HG03060 (cell line): ENCODE measurements around the gene PLCH2.
"Not testable (repeated sequence)": the region's sequence is repeated elsewhere in the genome, so short reads cannot be mapped to it uniquely, and the experiment has no call there.

ENCODE experiments used
- ATAC-seq: cut with Tn5 transposase; IDR thresholded peaks from one replicate; pipeline ENCODE4 v1.9.1; 2021; ENCODE audit warnings: low read depth, moderate number of reproducible peaks; ENCODE audit not compliant: unreplicated experiment

PLCH2 gene

GRCh38 chr1:2441746-2442145 lies 34.3 kb upstream of the PLCH2 start:
- no peak for ATAC-seq

- ATAC-seq, result no peak
These were observed 33.4 kb upstream of the PLCH2 start for GRCh38 chr1:2442661-2443060.

- ATAC-seq, result no peak
These were observed 32.6 kb upstream of the PLCH2 start for GRCh38 chr1:2443277-2444137.

GRCh38 chr1:2444138-2444591 lies 31.9 kb upstream of the PLCH2 start:
- no peak for ATAC-seq

- ATAC-seq, result no peak
These were observed 30.8 kb upstream of the PLCH2 start for GRCh38 chr1:2445162-2445822.

GRCh38 chr1:2445823-2446215 lies 30.3 kb upstream of the PLCH2 start:
- no peak for ATAC-seq

- ATAC-seq, result no peak
These were observed 29.7 kb upstream of the PLCH2 start for GRCh38 chr1:2446394-2446793.

GRCh38 chr1:2446861-2447260 lies 29.2 kb upstream of the PLCH2 start:
- ATAC-seq, result no peak

GRCh38 chr1:2447276-2448097 lies 28.6 kb upstream of the PLCH2 start:
- no peak for ATAC-seq

- ATAC-seq, result no peak
These were observed 28.0 kb upstream of the PLCH2 start for GRCh38 chr1:2448098-2448445.

GRCh38 chr1:2449636-2450454 lies 26.2 kb upstream of the PLCH2 start:
- ATAC-seq, result no peak

GRCh38 chr1:2451741-2452140 lies 24.3 kb upstream of the PLCH2 start:
- ATAC-seq, result no peak

- ATAC-seq, result no peak
These were observed 23.7 kb upstream of the PLCH2 start for GRCh38 chr1:2452201-2452931.

GRCh38 chr1:2452932-2453315 lies 23.2 kb upstream of the PLCH2 start:
- no peak for ATAC-seq

GRCh38 chr1:2454227-2454626 lies 21.9 kb upstream of the PLCH2 start:
- ATAC-seq, result no peak

GRCh38 chr1:2455757-2456156 lies 20.3 kb upstream of the PLCH2 start:
- ATAC-seq, result no peak

- no peak for ATAC-seq
These were observed 18.6 kb upstream of the PLCH2 start for GRCh38 chr1:2457444-2457843.

GRCh38 chr1:2458687-2459086 lies 17.4 kb upstream of the PLCH2 start:
- no peak for ATAC-seq

GRCh38 chr1:2459102-2459753 lies 16.9 kb upstream of the PLCH2 start:
- not testable (repeated sequence) for ATAC-seq
